HS-5 (cell line): ENCODE measurements around the gene PHRF1.

Experiments
- DNase-seq: peaks from one replicate; pipeline ENCODE4 v3.0.0-alpha.2; 2012; ENCODE audit warnings: low read depth

Gene PHRF1

DNA sequence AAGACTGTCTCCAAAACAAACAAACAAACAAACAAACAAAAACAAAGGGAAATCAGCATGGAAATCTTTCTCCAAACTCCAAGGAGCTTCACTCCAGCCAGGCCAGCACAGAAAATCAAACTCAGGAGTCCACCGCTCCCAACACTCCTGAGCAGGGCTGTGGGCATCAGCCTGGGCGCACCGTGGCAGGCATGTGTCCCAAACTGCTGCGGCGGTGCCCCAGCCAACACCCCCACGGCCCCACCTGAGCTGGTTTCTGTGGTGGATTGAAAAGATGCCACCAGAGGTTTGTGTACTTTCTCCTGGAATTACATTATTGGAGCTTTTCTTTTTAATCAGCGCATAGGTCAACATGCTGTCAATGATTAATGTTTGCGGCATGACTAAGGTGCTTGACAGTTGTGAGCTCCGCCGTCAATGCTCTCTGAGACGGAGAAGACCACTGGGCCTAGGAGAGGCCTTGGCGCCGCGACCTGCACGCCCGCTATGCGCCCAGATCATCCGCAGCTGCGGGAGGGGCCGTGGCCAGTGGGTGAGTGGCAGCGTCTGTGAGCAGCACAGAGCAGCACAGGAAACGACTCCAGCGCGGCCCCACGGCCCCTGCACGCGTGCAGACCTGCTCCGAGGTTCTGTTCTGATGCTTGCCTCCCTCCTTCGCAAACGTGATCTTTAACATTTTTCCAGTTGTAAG, 78.9 kb downstream of the PHRF1 start:
- no peak for DNase-seq

DNA sequence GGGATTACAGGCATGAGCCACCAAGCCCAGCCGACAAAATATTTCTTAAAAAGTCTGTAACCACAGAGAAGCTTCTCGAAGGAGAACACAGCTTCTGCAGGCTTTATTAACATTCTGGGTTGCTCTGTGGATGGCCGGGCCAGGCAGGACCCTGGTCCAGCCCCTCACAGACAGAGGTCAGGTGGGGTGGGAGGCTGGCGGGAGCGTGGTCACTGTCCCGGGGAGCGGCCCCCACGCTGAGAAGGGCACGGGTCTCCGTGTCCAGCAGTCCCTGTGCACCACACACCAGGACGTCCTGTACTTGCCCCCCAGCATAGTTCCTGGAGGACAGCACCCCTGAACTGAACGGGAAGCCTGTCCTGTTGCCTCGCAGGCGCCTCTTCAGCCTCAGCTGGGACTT, 80.2 kb downstream of the PHRF1 start:
- no peak for DNase-seq

DNA sequence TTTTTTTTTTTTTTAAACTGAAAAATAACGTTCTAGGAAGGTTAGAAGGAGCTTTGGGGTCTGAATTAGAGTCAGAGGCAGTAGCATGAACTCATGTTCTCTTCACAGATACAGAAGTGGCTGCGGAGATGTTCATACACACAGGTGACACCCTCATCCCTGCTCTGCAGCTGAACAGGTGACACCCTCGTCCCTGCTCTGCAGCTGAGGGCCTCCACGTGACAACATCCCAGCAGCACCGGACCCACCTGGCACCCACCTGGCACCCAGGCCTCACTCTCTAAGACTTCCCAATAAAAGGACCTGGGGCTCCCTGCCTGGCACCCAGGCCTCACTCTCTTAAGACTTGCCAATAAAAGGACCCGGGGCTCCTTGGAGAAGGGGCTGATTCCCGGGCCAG, 80.6 kb downstream of the PHRF1 start:
- no peak for DNase-seq

DNA sequence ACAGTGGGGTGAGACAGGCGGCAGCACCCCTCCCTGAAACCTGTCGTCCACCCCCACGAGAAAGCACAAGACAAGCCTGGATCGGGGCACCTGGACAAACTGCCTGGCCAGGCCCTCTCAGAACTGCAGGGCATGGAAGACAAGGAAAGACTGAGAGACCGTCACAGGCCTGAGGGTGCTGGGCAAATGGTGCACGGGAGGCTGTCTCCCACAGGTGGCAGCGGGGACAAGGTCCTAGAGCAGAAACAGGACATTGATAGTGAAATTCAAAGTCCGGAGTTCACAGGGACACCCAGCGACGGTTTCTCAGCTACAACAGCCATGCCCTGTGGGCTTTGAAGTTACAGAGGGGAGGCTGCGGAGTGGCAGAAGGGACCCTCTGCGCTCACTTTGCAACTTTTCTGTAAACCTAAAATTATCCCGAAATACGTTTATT, 81.4 kb downstream of the PHRF1 start:
- no peak for DNase-seq

DNA sequence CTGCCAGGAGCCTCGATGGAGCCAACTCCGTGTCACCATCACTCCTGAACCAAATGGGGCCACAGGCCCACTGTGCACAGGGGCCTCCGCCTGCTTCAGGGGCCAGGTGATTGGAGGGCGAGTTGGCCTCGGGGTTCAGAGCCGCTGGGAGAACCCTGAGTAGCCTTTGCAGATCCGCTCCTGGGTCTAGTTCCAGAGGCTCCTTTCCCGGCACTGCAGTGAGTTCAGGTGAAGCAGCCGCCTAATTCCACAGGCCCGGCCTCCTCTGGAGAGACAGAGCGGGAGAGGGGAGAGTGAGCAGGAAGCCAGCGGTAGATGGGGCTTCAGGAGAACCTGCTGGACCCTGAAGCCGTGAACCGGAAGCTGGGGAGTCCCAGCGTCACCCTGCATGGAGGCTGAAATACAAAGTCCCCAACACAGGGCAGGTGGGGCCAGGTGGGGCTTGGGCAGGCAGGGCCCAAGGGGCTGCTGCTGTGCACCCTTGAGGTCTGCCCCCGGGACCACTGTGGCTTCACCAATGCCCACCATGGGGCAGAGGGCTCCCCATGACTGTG, 83.3 kb downstream of the PHRF1 start:
- no peak for DNase-seq

DNA sequence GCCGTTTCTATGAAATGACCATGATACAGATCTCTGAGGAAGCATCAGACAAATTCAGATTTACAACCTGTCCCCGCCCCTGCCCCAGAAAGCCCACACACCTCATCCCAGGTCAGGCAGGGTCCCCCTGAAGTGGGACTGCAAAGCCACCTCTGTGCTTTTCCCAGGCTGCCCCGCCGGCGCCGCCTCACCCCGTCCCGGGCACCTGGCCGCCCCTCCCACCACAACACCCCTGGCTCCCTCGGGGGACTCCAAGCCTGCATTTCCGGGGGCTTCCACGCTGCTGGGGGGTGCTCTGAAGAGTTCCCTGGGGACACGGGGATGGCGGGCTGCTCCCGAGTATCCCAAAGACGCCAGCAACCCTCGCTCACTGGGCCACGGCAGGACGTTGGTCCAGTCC, 84.0 kb downstream of the PHRF1 start:
- DNase-seq = no peak

DNA sequence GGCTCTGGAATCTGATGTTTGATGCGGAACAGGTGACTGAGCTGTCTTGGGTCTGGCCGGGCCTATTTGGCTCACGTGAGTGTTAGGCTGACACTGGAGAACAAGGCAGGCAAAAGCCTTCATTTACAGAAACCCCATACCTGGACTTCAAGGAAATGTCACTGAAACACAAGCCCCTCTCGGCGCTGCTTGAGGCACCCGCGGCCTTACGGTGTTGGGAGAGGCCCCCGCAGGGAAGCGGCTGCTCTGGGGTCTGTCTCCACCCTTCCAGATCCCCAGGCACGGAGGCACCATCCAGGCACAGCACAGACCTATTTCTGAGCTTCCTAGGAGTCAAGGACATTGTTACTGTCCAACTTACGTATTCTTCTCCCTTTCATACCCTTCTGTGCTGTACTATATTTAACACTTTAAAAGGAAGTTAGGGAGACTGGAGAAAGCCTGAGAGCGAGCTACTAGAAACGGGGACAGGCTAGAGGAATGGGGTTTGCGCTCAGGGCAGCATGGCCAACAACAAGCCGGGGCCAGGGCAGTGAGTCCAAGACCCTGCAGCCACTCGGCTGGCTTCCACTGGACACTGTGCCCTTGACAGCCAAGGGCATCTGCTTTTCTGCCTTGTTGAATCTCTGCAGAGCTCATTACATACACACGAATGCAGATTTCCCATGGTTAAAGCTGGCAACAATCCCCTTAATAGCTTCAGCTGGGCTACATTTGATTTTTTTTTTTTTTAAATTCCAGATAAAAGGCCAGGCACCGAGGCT, 84.6 kb downstream of the PHRF1 start:
- no peak for DNase-seq
